HG03064 (cell line): ENCODE results near the gene CAPN12.
"Not testable (repeated sequence)": the region's sequence is repeated elsewhere in the genome, so short reads cannot be mapped to it uniquely, and the experiment has no call there.

Experiments used
- ATAC-seq: cut with Tn5 transposase; IDR thresholded peaks from one replicate; pipeline ENCODE4 v1.9.1; 2021; ENCODE audit warnings: low read depth; ENCODE audit not compliant: unreplicated experiment

CAPN12 gene

DNA sequence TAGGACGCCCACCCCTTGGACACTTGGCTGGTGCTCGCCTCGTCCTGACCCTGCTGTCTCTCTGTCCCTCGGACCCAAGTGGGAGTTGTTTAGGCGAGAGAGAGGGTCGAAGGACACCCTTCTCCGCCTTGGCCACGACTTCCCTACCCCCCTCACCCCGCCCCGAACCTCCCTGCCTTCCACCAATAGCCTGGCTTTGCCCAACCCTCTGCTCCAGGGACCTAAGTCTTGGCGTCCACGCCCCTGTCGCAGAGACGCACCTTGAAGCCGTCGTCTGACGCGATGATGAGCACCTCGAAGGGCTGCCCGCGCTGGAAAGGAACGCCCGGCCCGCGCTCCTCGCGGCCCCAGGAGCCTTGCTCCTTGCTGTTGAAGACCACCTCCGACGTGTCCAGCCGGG lies 27.3 kb upstream of the CAPN12 start:
- ATAC-seq, result not testable (repeated sequence)

GRCh38 chr19:38770949-38771275 lies 26.6 kb upstream of the CAPN12 start:
- not testable (repeated sequence) for ATAC-seq

GRCh38 chr19:38770228-38770948 lies 26.1 kb upstream of the CAPN12 start:
- ATAC-seq, result not testable (repeated sequence)

DNA sequence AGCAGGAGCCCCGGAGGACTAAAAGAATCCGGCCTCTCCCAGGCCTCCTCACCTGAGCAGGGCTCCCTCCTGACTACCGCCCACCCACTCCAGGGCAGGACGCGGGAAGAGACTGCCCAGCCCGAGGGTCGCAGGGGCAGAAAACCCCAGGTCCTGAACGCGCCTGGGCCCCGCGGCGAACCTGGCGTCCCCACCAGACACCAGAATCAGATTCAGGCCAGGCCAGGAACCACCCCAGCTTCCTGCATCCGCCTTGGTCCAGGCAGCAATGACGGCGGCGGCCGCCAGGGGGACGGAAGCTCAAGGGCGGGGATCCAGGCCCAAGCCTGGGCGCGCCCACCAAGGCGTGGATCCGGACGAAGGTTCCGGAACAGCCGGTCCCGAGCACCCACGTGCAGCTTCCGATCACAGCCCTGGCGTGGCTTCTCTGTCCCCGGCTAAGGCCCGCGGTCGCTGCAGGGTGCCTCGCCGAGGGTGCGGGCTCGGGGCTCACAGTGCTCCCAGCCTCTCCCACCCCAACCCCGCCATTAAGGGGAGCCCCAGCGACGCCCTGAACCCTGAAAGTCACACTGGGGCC lies 25.4 kb upstream of the CAPN12 start:
- no peak for ATAC-seq

DNA sequence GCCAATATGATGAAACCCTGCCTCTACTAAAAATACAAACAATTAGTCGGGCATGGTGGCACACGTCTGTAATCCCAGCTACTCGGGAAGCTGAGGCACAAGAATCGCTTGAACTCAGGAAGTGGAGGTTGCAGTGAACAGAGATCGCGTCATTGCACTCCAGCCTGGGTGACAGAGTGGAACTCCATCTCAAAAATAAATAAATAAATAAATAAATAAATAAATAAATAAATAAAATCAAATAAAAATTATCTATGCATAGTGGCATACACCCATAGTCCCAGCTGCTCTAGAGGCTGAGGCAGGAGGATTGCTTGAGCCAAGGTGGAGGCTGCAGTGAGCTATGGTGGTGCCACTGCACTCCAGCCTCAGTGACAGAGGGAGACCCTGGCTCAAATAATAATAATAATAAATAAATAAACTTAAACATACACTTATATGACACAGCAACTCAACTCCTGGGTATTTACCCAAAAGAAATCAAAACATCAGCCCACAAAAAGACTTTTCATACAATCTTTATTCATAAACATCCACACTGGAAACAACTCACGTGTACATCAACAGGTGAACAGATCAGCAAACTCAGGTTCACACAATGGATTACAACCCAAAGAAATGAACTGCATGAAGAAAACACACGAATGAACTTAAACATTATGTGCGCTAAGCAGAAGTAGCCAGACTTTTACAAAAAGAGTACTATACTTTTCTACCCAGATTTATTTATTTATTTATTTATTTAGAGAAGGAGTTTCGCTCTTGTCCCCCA lies 22.2 kb upstream of the CAPN12 start:
- ATAC-seq, result no peak

- no peak for ATAC-seq
These were observed 20.9 kb upstream of the CAPN12 start for GRCh38 chr19:38765214-38765613.

- no peak for ATAC-seq
These were observed 19.5 kb upstream of the CAPN12 start for GRCh38 chr19:38763795-38764220.

- not testable (repeated sequence) for ATAC-seq
These were observed 17.7 kb upstream of the CAPN12 start for GRCh38 chr19:38761884-38762389.

GRCh38 chr19:38760805-38761517 lies 16.7 kb upstream of the CAPN12 start:
- not testable (repeated sequence) for ATAC-seq

DNA sequence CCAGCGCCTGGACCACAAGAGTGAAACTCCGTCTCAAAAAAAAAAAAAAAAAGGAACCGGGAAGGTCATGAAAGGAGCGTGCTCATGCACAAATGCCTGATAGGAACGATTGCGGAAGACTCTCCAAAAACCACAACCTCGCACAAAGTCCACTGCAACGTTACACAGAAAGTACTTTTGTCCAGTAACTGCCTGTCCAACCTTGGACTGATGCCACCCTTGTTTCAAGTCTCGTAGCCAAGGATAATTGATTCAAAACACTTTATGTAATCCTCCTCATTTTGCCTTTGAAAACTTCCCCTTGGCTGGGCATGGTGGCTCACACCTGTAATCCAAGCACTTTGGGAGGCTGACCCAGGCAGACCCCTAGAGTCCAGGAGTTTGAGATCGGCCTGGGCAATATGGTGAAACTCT lies 15.3 kb upstream of the CAPN12 start:
- ATAC-seq, result no peak

DNA sequence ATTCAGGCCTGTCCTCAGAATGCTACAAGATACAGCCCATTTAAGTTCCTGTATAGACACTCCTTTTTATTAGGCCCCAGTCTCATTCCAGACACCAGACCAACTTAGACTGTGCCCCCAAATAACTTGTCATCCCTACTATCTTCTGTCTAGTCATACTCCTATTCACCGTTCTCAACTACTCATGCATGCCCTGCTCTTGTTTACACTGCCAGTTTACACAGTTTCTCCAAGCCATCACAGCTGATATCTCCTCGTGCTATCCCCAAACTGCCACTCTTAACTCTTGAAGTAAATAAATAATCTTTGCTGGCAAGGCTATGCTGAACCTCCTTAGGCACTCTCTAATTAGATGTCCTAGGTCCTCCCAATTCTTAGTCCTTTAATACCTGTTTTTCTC lies 9.9 kb upstream of the CAPN12 start:
- not testable (repeated sequence) for ATAC-seq

DNA sequence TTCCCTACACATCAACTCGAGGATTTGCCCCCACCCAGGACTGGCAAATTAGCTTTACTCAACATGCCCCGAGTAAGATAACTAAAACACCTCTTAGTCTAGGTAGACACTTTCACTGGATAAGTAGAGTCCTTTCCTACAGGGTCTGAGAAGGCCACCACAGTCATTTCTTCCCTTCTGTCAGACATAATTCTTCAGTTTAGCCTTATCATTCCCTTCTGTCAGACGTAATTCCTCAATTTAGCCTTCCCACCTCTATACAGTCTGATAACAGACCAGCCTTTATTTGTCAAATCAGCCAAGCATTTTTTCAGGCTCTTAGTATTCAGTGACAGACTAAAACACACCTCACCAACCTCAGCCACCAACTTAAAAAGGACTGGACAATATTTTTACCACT lies 9.5 kb upstream of the CAPN12 start:
- ATAC-seq, result not testable (repeated sequence)

- no peak for ATAC-seq
These were observed 1.0 kb upstream of the CAPN12 start for GRCh38 chr19:38745316-38745715.

GRCh38 chr19:38744874-38745273 lies 600 bp upstream of the CAPN12 start:
- no peak for ATAC-seq

DNA sequence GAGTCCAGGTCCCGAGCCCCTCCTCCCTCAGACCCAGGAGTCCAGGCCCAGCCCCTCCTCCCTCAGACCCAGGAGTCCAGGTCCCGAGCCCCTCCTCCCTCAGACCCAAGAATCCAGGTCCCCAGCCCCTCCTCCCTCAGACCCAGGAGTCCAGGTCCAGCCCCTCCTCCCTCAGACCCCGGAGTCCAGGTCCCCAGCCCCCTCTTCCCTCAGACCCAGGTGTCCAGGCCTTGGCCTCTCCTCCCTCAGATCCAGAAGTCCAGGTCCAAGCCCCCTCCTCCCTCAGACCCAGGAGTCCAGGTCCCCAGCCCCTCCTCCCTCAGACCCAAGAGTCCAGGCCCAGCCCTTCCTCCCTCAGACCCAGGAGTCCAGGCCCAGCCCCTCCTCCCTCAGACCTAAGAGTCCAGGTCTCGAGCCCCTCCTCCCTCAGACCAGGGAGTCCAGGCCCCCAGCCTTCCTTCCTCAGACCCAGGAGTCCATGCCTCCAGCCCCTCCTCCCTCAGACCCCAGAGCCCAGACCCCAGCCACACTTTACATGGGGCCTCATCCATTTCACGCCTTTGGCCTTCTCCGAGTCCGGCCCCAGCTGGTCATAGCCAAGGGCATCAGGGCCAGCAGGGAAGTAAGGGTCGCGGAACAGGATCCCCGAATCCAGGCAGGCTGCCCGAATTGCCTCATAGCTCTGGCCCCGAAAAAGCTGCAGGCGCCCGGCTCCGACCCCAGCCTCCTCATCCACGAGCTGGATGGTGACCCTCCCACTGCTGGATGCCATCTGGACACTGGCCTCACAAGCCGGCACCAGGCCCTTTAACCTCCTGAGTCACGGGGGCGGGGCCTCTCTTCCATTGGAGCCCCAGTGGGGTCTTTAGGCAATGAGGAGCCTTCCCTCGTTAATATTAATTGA lies 628 bp downstream of the CAPN12 start:
- no peak for ATAC-seq

DNA sequence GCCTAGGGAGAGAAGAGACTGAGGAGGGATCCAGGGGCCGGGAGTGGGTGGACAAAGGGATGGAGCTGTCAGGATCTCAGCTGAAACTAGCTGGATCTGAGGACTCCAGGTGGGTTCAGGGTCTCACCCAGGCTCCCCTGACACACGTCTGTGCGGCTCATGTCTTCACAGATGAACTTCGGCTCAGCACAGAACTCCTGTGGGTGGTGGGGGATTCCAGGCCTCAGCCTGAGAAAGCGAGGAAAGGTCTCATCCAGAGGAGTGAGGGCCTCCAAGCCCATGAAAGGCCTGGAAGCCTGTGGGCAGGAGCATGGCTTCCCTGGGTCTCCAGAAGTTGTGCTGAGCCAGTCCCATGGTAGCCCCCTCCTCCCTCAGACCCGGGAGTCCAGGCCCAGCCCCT lies 1.4 kb downstream of the CAPN12 start:
- ATAC-seq, result no peak

DNA sequence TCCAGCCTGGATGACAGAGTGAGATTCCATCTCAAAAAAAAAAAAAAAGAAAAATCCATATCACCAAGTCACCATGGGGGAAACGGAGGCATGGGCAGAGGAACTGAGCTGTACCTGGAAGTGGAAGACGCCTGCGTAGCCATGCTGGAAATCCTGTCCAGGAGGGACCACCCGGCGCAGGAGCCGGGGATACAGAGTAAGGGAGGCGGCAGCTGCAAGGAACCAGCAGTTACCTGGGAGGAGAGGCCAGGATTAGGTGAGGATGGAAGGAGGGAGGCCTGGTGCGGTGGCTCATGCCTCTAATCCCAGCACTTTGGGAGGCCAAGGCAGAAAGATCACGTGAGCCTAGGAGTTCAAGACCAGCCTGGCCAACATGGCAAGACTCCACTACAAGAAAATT lies 2.0 kb downstream of the CAPN12 start:
- no peak for ATAC-seq

DNA sequence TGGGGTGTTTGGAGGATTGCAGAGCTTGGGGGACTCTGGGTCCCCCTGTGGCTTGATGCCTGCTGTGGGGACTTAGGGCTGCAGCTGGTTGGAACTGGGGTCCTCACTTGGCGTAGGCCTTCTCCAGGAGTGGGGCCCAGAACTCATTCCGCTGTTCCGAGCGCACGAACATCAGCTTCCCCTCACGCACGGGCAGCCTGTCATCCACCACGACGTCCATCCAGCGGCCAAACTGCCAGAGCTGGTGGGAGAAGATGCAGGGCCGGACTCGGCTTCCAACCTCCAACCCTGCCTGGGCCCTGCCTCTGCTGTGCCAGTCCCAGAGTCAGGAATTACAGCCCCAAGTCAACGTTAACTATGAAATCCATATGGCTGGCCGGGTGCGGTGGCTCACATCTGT lies 2.6 kb downstream of the CAPN12 start:
- ATAC-seq, result no peak

GRCh38 chr19:38740932-38741331 lies 3.3 kb downstream of the CAPN12 start:
- ATAC-seq, result no peak

- no peak for ATAC-seq
These were observed 4.0 kb downstream of the CAPN12 start for GRCh38 chr19:38740257-38740592.
